ENCODE measurements around the gene DUSP2.

DUSP2 gene

GRCh38 chr2:96116879-96117533 lies 28.2 kb downstream of the DUSP2 start:
- Histone ChIP-seq H3K4me2 (ENCODE audit: low read length) (peak overlapping the region; percentile 73), H3K4ac (ENCODE audit: low read depth, low read length) (no peak overlapping the region), H3K18ac (ENCODE audit: low read length) (no peak overlapping the region), H2BK15ac (replicated peaks; ENCODE audit: low read depth) (no peak overlapping the region), H3K23ac (ENCODE audit: low read length) (no peak overlapping the region), H3K56ac (ENCODE audit: low read length) (peak overlapping the region; percentile 85), H3K79me1 (ENCODE audit: low read length) (no peaks in the 10 kb centered on the region), H3K4me3 (ENCODE audit: low read length) (peak overlapping the region; percentile 26), H3K27me3 (ENCODE audit: insufficient read depth, low read length, poor library complexity) (no peaks in the 10 kb centered on the region), H2AK5ac (ENCODE audit: low read length) (no peak overlapping the region), H2BK120ac (ENCODE audit: low read depth, low read length) (no peak overlapping the region), H3K9ac (ENCODE audit: low read length) (peak overlapping the region; percentile 65), H3K4me1 (ENCODE audit: control insufficient read depth, low read depth, low read length) (no peaks in the 10 kb centered on the region), H3K36me3 (ENCODE audit: control insufficient read depth, insufficient read depth, low read length) (no peaks in the 10 kb centered on the region), H3K79me2 (ENCODE audit: control insufficient read depth, insufficient read depth, low read length) (no peaks in the 10 kb centered on the region), H4K5ac (ENCODE audit: low read length) (no peak overlapping the region), H3K27ac (ENCODE audit: low read depth, low read length) (no peak overlapping the region), H4K8ac (ENCODE audit: low read depth, low read length) (no peak overlapping the region), H2BK5ac (ENCODE audit: low read length) (no peak overlapping the region)
- peak; percentile 57 for DNase-seq
- whole genome bisulfite sequencing (ENCODE audit: extremely low coverage, insufficient coverage, low lambda C conversion rate): no CpG with 5 or more reads among the region's 62 CpGs

- peak within 1 kb of the TSS; percentile 26 for H3K4me3 ChIP-seq (ENCODE audit: low read length)
- H3K18ac ChIP-seq (ENCODE audit: low read length): no peak within 1 kb of the TSS
- no peaks in the 10 kb centered on the region for H3K4me1 ChIP-seq (ENCODE audit: control insufficient read depth, low read depth, low read length)
- peak within 1 kb of the TSS; percentile 85 for H3K56ac ChIP-seq (ENCODE audit: low read length)
- H3K4ac ChIP-seq (ENCODE audit: low read depth, low read length): no peak within 1 kb of the TSS
- H2AK5ac ChIP-seq (ENCODE audit: low read length): no peak within 1 kb of the TSS
- no peaks in the 10 kb centered on the region for H3K79me2 ChIP-seq (ENCODE audit: control insufficient read depth, insufficient read depth, low read length)
- peak within 1 kb of the TSS; percentile 65 for H3K9ac ChIP-seq (ENCODE audit: low read length)
- no peak within 1 kb of the TSS for H4K8ac ChIP-seq (ENCODE audit: low read depth, low read length)
- no peaks in the 10 kb centered on the region for H3K27me3 ChIP-seq (ENCODE audit: insufficient read depth, low read length, poor library complexity)
- H3K27ac ChIP-seq (ENCODE audit: low read depth, low read length): no peak within 1 kb of the TSS
- H4K5ac ChIP-seq (ENCODE audit: low read length): no peak within 1 kb of the TSS
- no peaks in the 10 kb centered on the region for H3K36me3 ChIP-seq (ENCODE audit: control insufficient read depth, insufficient read depth, low read length)
- DNase-seq: peak; percentile 85
- H2BK15ac ChIP-seq (replicated peaks; ENCODE audit: low read depth): no peak within 1 kb of the TSS
- peak within 1 kb of the TSS; percentile 80 for H3K23ac ChIP-seq (ENCODE audit: low read length)
- H2BK5ac ChIP-seq (ENCODE audit: low read length): no peak within 1 kb of the TSS
- no CpG with 5 or more reads among the region's 64 CpGs for WGBS (ENCODE audit: extremely low coverage, insufficient coverage, low lambda C conversion rate)
- peak within 1 kb of the TSS; percentile 73 for H3K4me2 ChIP-seq (ENCODE audit: low read length)
- no peaks in the 10 kb centered on the region for H3K79me1 ChIP-seq (ENCODE audit: low read length)
- H2BK120ac ChIP-seq (ENCODE audit: low read depth, low read length): no peak within 1 kb of the TSS
Measured at GRCh38 chr2:96116424-96116878, 28.8 kb downstream of the DUSP2 start, which contains the start of gene ADRA2B. ADRA2B (minus strand) TSS chr2:96116571; CDS start chr2:96116149, 422 bp downstream.

- no peaks in the 10 kb centered on the region for H3K27me3 ChIP-seq (ENCODE audit: insufficient read depth, low read length, poor library complexity)
- no peak overlapping the region for H3K4ac ChIP-seq (ENCODE audit: low read depth, low read length)
- no peak overlapping the region for H2BK5ac ChIP-seq (ENCODE audit: low read length)
- no peak overlapping the region for H3K18ac ChIP-seq (ENCODE audit: low read length)
- H3K4me2 ChIP-seq (ENCODE audit: low read length): peak overlapping the region; percentile 71
- H3K4me3 ChIP-seq (ENCODE audit: low read length): no peak overlapping the region
- H2AK5ac ChIP-seq (ENCODE audit: low read length): no peak overlapping the region
- no peak overlapping the region for H3K27ac ChIP-seq (ENCODE audit: low read depth, low read length)
- H3K79me2 ChIP-seq (ENCODE audit: control insufficient read depth, insufficient read depth, low read length): no peaks in the 10 kb centered on the region
- peak overlapping the region; percentile 53 for H3K9ac ChIP-seq (ENCODE audit: low read length)
- H4K5ac ChIP-seq (ENCODE audit: low read length): no peak overlapping the region
- H2BK15ac ChIP-seq (replicated peaks; ENCODE audit: low read depth): no peak overlapping the region
- no peak overlapping the region for H2BK120ac ChIP-seq (ENCODE audit: low read depth, low read length)
- DNase-seq: no peak
- H3K56ac ChIP-seq (ENCODE audit: low read length): peak overlapping the region; percentile 69
- no peak overlapping the region for H4K8ac ChIP-seq (ENCODE audit: low read depth, low read length)
- H3K36me3 ChIP-seq (ENCODE audit: control insufficient read depth, insufficient read depth, low read length): no peaks in the 10 kb centered on the region
- no peaks in the 10 kb centered on the region for H3K79me1 ChIP-seq (ENCODE audit: low read length)
- WGBS (ENCODE audit: extremely low coverage, insufficient coverage, low lambda C conversion rate): no CpG with 5 or more reads among the region's 77 CpGs
- no peaks in the 10 kb centered on the region for H3K4me1 ChIP-seq (ENCODE audit: control insufficient read depth, low read depth, low read length)
- peak overlapping the region; percentile 80 for H3K23ac ChIP-seq (ENCODE audit: low read length)
Measured at GRCh38 chr2:96115631-96116423, 29.4 kb downstream of the DUSP2 start.

- no peaks in the 10 kb centered on the region for H3K27me3 ChIP-seq (ENCODE audit: insufficient read depth, low read length, poor library complexity)
- WGBS (ENCODE audit: extremely low coverage, insufficient coverage, low lambda C conversion rate): no CpG with 5 or more reads among the region's 24 CpGs
Measured at GRCh38 chr2:96114903-96115581, 30.2 kb downstream of the DUSP2 start.

GRCh38 chr2:96114546-96114902 lies 30.7 kb downstream of the DUSP2 start:
- no peak overlapping the region for H3K23ac ChIP-seq (ENCODE audit: low read length)
- H3K79me1 ChIP-seq (ENCODE audit: low read length): no peaks in the 10 kb centered on the region
- no peaks in the 10 kb centered on the region for H3K79me2 ChIP-seq (ENCODE audit: control insufficient read depth, insufficient read depth, low read length)
- H3K36me3 ChIP-seq (ENCODE audit: control insufficient read depth, insufficient read depth, low read length): no peaks in the 10 kb centered on the region
- H2BK120ac ChIP-seq (ENCODE audit: low read depth, low read length): no peak overlapping the region
- no peak for DNase-seq
- H3K27ac ChIP-seq (ENCODE audit: low read depth, low read length): no peak overlapping the region
- no peaks in the 10 kb centered on the region for H3K4me1 ChIP-seq (ENCODE audit: control insufficient read depth, low read depth, low read length)
- H2BK5ac ChIP-seq (ENCODE audit: low read length): no peak overlapping the region
- H3K4me2 ChIP-seq (ENCODE audit: low read length): no peak overlapping the region
- no peak overlapping the region for H3K56ac ChIP-seq (ENCODE audit: low read length)
- H3K27me3 ChIP-seq (ENCODE audit: insufficient read depth, low read length, poor library complexity): no peaks in the 10 kb centered on the region
- H3K18ac ChIP-seq (ENCODE audit: low read length): no peak overlapping the region
- no peak overlapping the region for H2BK15ac ChIP-seq (replicated peaks; ENCODE audit: low read depth)
- no CpG with 5 or more reads among the region's 13 CpGs for WGBS (ENCODE audit: extremely low coverage, insufficient coverage, low lambda C conversion rate)
- no peak overlapping the region for H4K8ac ChIP-seq (ENCODE audit: low read depth, low read length)
- H2AK5ac ChIP-seq (ENCODE audit: low read length): no peak overlapping the region
- no peak overlapping the region for H3K4ac ChIP-seq (ENCODE audit: low read depth, low read length)
- no peak overlapping the region for H3K9ac ChIP-seq (ENCODE audit: low read length)
- no peak overlapping the region for H4K5ac ChIP-seq (ENCODE audit: low read length)
- H3K4me3 ChIP-seq (ENCODE audit: low read length): no peak overlapping the region

More at GRCh38 chr2:96114903-96115581, 30.2 kb downstream of the DUSP2 start:
- Histone ChIP-seq H3K79me1 (ENCODE audit: low read length) (no peaks in the 10 kb centered on the region), H3K4ac (ENCODE audit: low read depth, low read length) (no peak overlapping the region), H3K4me1 (ENCODE audit: control insufficient read depth, low read depth, low read length) (no peaks in the 10 kb centered on the region), H3K23ac (ENCODE audit: low read length) (no peak overlapping the region), H3K36me3 (ENCODE audit: control insufficient read depth, insufficient read depth, low read length) (no peaks in the 10 kb centered on the region), H2BK15ac (replicated peaks; ENCODE audit: low read depth) (no peak overlapping the region), H2AK5ac (ENCODE audit: low read length) (no peak overlapping the region), H3K18ac (ENCODE audit: low read length) (no peak overlapping the region), H3K9ac (ENCODE audit: low read length) (no peak overlapping the region), H3K79me2 (ENCODE audit: control insufficient read depth, insufficient read depth, low read length) (no peaks in the 10 kb centered on the region), H4K5ac (ENCODE audit: low read length) (no peak overlapping the region), H3K4me2 (ENCODE audit: low read length) (no peak overlapping the region), H4K8ac (ENCODE audit: low read depth, low read length) (no peak overlapping the region), H3K4me3 (ENCODE audit: low read length) (no peak overlapping the region), H2BK5ac (ENCODE audit: low read length) (no peak overlapping the region), H2BK120ac (ENCODE audit: low read depth, low read length) (no peak overlapping the region), H3K27ac (ENCODE audit: low read depth, low read length) (no peak overlapping the region), H3K56ac (ENCODE audit: low read length) (no peak overlapping the region)
- DNase-seq: no peak
